ENCODE data around the gene XRCC1.

DNA sequence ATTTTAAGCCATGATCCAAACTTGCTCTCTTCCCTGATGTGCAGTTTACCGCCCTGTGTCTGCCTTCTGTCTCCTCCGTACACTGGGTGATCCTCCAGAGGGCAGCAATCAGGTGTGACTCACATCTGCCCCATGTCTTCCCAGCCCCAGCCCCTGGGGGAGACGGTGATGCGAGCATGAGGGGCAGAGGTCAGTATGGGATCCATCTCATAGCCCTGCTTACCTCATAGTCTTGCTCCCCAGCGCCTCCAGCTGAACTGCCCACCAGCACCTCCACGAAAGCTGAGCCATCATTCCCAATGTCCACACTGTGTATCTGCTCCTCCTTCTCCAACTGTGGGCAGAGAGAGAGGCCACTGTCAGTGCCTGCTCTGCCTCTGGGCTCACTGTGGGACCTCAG lies 14.6 kb downstream of the XRCC1 start:
- TF ChIP-seq, protein P1, sequence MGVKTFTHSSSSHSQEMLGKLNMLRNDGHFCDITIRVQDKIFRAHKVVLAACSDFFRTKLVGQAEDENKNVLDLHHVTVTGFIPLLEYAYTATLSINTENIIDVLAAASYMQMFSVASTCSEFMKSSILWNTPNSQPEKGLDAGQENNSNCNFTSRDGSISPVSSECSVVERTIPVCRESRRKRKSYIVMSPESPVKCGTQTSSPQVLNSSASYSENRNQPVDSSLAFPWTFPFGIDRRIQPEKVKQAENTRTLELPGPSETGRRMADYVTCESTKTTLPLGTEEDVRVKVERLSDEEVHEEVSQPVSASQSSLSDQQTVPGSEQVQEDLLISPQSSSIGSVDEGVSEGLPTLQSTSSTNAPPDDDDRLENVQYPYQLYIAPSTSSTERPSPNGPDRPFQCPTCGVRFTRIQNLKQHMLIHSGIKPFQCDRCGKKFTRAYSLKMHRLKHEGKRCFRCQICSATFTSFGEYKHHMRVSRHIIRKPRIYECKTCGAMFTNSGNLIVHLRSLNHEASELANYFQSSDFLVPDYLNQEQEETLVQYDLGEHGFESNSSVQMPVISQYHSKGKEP (tag by site-specific recombination; IDR thresholded peaks at IDR 0.05): no peak
- TF ChIP-seq GLI2 (tag by site-specific recombination; IDR thresholded peaks at IDR 0.05; ENCODE audit: borderline replicate concordance, low read depth) (no peak), ZNF274 (IDR thresholded peaks at IDR 0.05; ENCODE audit: low read length) (no peak), ZNF274 (tag by site-specific recombination; IDR thresholded peaks at IDR 0.05; ENCODE audit: borderline replicate concordance) (no peak)

All from HEK293 (cell line).